ENCODE results near the gene ERFE.
"Not testable (repeated sequence)": the region's sequence is repeated elsewhere in the genome, so short reads cannot be mapped to it uniquely, and the experiment has no call there.

The ERFE gene, protein sequence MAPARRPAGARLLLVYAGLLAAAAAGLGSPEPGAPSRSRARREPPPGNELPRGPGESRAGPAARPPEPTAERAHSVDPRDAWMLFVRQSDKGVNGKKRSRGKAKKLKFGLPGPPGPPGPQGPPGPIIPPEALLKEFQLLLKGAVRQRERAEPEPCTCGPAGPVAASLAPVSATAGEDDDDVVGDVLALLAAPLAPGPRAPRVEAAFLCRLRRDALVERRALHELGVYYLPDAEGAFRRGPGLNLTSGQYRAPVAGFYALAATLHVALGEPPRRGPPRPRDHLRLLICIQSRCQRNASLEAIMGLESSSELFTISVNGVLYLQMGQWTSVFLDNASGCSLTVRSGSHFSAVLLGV

DNA sequence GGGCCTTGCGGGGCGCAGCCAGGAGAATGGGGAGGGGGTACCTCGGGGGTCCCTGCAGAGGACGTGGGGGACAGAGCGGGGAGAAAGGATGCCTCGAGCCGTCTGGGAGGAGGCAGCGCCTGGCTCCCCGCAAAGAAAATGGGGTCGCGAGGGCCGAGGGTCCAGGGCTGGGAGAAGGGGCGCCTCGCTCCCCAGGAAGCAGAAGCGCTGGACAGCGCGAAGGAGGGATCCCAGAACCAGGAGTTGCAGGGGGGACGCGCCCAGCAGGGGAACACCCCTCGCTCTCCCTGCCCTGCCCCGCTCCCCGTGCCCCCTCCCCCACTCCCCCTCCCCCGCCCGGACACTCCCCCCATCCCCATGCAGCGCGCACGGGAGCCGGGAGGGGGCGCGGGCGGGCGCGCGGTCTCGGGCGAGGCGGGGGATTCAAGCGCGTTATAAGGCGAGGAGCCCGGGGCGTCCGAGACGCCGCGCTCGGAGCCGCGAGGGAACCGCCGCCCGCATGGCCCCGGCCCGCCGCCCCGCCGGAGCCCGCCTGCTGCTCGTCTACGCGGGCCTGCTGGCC is at the start of gene ERFE:
Gene ERFE (plus strand): TSS at position 462 of the 562 bp plus-strand sequence. CDS start 38 bp downstream, at position 500.
- DNase-seq = no peak

DNA sequence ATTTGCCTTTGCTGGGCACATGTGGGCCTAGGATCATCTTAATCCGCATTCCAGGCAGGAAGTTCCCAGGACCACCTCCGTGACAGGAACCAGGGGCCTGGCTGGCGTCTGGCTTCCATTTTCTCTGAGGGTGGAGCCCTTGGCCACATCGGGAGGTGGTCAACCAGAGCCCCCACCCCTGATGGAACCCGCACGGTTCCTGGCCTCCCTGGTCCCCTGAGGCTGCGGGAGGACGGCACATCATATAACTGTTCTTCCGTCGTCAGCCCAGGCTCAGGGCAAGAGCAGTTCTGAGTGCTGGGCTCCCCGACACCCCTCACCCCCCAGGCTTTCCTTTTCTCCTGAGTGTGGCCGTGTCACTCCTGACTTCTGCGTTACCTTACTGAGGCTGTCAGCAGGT is 45.2 kb upstream of the ERFE start:
- DNase-seq = no peak

DNA sequence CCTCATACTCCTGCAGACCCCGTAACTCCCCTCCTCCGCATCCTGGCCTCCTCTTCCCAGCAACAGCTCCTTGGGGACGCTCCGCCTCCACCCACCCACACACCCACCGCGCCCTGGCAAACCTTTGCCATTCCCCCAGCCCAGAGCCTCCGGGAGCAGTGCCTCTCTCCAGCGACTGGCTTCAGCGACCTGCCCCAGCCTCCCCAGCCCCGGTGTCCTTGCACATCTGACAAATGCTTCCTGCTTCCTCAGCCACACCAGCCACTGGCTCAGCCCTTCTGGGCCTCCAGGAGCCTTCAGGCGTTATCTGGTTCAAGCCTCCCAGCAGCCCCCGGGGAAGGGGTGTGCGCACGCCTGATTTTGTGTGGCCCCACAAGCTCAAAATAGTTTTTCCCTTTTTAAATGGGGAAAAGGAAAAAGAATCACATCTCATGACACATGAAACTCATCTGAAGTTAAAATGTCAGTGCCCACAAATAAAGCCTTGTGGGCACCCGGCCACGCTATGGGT is 44.4 kb upstream of the ERFE start:
- no peak for DNase-seq

DNA sequence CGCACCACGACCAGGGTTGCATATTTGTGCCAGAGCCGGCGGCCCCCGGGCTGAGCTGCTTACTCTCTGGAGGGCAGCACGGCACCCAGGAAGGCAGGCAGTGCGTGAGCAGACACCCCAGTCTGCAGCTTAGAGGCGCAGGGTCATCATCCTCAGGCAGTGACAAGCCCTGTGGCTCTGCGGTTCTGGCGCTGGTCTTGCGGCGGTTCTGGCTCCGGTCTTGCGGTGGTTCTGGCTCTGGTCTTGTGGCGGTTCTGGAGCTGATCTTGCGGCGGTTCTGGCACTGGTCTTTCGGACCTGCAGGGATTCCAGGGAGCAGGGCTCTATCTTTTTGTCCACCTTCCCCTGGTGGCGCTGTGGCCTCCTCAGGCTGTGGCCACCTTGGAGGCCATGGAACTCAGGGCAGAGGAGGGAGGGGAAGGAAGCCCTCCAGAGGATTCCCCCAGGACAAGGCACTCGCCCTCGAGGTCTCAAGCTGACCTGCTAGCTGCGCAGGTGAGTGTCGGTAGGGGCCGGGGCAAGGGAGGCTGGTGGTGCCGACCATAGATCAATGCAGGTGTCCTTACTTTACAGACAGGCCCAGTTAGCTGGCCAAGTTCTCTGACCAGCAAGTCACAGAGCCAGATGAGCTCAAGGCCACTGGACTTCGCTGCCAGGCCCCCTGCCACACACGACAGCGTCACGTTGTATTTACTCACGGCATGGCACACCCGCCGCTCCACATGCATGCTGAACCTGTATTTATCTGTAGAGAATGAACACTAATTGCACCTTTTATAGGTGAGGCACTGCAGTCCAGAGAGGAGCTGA is 43.7 kb upstream of the ERFE start:
- no peak for DNase-seq

DNA sequence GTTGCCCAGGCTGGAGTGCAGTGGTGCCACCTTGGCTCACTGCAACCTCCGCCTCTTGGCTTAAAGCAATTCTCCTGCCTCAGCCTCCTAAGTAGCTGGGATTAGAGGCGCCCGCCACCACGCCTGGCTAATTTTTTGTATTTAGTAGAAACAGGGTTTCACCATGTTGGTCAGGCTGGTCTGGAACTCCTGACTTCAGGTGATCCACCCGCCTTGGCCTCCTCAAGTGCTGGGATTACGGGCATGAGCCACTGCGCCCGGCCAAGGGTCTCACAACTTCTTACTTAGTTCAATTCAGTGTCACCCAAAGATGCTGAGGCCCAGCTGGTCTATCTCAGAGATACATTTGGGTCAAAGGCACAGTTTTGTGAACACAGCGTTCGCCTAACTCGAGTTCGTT is 43.1 kb upstream of the ERFE start:
- not testable (repeated sequence) for DNase-seq

DNA sequence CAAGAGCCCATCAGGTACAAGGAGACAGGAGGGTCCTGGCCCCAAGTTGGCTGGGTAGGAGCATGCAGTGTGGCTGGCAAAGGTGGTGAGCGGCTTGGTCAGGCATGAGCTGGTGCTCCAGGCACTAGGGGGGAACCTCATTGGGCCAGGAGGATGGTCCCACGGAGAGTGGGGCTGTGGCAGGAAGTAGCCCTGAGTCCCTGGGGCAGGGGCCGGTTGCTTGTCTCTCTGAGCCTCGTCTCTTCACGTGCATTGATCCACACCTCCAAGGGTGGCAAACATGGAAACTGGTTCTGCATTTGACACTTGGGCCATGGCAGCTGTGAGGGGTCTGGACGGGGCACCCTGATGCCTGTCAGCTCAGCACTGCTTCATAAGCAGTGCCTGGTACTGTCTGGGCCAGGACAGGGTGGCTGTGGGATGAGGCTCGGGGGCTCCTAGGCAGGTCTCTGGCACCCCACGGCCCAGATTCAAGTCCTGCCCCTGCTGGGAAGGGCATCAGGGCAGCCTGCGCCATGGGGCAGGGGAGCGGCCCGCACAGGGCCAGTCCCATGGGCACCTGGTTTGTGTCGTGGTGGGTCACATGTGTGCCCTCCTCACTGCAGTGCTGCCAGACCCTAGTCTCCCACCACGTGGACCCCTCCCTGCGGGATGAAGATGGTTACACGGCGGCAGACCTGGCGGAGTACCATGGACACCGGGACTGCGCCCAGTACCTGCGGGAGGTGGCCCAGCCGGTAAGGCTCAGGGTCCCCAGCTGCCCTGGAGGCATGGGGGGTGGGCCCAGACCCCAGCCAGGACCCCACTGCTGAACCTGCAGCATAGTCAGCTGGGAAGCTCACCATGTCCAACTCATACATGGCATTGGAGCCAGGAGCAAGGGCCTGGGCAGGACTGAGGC is 42.2 kb upstream of the ERFE start:
- no peak for DNase-seq

DNA sequence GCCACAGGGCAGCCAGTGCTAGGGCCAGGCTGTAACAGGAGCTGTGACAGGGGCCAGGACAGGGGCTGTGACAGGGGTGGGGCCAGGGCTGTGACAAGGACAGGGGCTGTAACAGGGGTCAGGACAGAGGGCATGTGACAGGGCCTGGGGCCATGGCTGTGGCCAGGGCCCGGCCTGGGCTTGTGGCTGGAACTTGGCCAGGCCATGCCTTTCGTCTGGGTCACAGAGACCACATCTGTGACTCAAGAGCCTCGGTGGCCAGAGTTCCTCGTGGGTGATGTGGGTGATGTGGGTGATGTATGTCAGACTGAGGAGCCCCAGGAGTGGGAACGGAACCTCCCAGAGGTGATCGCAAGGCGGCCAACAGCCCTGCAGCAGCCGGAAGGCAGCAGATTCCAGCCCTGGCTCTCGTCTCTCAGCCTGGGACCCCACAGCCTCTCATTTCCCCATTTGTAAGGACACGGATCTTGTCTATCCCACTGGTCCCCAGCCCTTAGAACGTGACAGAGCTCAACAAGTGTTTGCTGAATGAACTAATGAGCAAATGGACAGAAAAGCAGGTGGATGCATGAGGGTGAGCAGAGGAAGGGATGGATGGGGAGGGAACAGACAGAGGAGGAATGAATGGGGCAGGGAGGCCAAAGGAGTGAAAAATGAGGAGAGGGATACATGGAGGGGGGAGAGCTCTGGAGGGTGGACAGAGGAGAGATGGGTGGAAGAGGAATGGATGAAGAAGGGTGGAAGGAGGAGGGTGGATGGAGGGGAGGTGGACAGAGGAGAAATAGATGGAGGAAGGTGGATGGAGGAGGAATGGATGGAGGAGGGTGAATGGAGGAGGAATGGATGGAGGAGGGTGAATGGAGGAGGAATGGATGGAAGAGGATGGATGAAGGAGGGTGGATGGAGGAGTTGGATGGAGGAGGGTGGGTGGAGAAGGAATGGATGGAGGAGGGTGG is 41.3 kb upstream of the ERFE start:
- no peak for DNase-seq

DNA sequence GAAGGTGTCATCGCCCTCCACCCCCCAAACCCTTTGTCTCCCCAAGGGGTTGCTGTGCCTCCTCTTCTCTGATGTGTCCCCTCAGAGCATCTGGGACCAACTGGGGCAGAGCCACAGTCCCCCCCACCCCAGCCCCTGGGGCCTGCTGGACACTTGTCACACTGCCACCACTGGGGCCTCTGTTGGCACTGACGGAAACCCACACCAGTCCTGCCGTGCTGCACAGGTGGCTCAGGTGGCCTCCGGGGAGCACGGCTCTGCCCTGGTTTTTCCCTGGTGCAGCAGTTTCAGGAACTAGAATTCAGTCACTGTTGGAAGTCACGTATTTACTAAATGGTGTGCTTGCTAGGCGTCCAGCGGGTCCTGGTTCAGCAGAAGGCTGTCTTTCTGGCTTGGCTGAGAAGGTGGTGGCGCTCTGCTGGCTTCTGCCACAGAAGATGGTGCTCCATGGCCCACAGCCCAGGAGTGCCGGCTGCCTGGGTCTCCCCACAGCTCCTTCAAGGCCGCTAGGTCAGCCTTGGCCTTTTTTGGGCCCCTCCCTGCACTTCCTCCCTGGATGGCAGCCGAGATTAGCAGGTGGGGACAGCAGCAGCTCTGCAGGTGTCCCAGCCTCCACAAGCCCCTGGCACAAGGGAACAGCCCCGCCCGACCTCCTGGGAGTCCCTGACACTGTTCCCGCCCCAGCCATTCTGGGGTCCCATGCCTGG is 38.9 kb upstream of the ERFE start:
- no peak for DNase-seq

DNA sequence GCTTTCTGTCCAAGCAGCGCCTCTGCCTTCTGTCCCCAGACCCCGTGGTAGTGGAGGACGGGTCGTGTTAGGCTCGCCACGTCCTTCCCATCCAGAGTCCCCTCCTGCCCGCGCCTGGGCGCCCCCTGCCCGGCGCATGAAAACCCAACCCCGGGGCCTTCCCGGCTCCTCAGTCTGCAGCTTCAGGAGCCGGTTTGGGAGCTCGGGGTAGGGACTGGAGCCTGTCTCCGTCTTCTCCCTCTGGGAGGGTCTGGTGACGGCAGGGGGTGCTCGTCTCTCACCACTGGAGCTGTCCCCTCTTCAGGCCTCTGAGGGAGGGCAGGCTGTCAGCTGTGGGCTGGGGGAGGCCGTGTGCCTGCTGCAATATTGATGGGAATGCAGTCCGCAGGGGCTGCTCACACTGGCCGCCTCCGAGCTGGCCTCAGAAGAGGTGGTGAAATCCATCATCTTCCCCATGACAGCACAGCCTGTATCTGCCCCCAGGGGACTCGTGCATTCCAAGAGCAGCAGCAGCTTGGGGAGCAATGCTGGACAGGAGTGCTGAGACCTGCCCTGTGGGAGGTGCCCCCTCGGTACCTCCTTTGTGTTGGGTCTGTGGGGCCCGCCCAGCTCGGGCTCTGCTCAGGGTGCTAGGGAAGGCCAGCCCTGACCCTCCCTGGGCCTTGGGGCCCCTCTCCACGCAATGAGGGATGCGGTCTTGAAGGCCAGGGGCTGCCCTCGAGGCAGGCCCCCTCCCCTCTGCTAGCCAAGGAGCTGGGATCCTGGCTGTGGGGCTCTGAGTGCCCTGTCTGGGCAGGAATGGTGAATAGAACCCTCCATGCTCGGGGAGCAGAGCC is 38.1 kb upstream of the ERFE start:
- DNase-seq = no peak

DNA sequence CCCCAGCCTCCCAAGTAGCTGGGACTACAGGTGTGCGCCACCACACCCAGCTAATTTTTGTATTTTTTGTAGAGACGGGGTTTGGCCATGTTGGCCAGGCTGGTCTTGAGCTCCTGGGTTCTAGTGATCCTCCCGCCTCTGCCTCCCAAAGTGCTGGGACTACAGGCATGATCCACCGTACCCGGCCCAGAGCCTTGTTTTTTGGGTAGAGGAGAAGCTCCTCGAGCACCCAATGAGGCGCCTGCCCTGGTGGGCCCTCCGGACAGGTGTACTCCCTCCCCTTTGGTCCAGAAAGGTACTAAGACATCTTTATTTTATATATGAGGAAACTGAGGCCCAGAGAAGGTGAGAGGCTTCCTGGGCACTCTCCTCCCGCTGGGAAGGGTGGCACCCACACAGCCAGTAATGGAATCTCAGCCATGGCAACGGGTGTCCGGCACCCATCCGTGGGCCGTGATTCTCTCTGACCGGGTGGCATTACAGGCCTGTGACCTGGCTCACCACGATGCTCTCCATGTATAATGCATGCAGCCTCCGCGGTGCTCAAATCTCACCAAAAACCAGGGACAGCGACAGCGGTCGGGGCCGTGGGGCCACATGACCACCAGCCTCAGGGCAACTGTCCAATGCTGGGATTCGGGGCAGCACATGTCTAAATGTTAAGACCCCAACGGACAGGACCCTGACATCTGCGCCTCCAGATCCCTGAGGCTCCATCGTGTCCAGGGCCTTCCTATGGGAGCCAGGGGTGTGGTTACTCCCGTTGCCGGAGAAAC is 37.1 kb upstream of the ERFE start:
- no peak for DNase-seq

DNA sequence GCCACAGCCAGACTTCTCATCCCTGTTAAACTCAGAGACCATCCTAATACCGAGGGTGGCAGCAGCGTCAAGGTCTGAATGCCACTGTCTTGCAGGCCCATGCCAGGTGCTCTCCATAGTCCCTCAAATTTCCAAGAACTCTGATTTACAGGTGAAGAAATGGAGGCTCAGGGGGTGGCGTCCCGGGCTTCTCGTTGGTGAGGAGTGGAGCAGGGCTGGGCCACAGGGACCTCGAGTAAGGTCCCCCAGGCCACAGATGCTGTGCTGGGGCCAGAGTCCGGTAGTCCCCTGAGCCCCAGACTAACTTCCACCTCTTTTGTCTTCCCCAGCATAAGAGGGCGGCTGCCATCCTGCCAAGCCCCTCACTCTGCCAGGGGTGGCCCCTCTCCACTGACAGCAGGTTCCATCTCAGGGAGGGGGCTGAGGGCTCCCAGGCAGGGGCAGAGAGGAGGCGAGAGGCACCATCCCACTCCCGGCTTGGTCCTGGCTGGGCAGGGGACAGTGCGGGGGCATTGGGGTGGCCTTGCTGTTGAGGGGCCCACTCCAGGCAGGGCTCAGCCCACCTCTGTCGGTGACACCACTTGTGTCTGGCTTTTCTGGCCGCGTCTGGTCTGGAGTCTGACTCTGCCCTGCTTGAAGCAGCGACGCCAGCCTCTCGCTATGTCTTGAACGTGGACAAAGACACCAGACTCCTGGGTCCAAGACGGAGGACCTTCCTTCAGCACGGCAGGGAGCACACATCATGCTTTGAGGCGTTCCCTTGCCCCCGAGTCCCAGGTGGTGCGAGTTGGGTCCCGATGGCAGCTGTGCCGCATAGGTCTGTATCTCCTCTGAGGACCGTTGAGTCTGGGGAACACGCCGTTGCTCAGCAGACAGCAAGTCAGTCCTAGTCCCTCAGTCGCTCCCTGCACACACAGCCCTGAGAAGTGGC is 36.2 kb upstream of the ERFE start:
- DNase-seq = no peak

DNA sequence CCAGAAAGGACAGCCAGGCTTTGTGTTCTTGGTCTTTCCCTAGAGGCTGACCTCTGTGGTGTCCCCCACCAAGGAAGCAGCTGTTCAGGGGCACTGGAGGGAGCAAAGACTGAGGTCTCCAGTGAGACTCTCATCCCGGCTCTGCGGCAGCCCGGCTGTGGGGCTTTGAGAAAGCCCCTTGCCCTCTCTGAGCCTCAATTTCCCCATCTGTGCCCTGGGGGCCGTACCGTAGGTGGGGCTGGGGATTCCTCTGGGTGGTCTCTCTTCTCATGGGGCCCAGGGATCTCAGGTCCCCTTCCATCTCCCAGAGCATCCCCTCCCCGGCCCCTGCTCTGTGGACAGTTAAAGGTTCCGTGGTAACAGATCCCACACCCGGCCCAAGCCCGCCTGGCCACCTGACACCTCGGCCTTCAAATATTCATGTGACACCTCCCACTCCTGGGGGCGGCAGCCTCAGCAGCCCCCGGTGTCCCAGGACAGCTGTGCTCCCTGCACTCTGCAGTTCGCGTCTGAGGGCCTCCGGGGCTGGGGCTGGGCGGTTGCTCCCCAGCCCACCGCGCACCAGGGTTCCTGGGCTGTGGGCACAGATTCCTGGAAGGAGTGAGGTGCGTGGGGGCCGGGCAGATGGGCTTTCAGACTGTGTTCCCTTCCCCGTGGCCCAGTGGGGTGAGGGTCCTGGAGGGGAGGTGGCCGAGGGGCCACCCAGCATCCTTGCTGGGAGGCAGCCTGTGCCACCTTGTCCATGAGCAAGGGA is 35.4 kb upstream of the ERFE start:
- no peak for DNase-seq

DNA sequence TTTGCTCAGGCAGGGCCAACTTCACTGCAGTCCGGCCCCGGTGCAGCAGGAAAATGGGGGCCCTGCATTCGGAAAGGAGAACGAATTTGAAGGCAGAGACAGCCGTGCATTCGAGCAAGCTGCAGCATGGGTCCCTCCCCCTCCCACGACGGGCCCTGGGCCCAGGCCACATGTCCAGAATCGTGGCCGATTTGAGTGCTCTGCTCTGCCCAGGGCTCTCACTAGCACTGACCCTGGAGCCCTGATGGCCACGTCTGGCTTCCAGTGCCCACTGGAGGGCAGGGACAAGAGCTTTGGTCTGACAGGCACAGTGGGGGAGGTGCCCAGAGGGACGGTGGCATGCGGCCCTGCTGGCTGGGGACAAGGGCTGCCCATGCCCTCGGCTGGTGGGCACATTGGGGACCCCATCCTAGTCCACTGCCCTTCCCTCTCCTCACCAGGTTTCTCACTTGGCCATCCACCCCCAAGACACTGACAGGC is 34.7 kb upstream of the ERFE start:
- no peak for DNase-seq

DNA sequence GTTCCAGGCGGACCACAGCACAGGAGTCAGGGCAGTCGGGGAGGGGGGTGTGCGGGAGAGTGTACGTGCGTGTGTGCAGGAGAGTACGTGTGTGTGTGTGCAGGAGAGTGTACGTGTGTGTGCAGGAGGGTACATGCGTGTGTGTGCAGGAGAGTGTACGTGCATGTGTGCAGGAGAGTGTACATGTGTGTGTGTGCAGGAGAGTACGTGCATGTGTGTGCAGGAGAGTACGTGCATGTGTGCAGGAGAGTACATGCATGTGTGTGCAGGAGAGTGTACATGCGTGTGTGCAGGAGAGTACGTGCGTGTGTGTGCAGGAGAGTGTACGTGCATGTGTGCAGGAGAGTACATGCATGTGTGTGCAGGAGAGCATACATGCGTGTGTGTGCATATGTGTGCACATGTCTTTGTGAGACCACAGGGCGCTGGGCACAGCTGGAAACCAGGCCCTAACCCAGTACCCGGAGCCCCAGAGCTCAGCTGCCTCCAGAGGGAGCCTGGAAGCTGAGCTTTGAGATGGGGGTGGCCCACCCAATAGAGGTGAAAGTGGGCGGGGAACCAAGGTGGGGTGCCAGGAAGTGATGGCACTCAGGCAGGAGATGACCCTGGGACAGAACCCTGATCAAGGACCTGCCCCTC is 34.2 kb upstream of the ERFE start:
- DNase-seq = no peak

DNA sequence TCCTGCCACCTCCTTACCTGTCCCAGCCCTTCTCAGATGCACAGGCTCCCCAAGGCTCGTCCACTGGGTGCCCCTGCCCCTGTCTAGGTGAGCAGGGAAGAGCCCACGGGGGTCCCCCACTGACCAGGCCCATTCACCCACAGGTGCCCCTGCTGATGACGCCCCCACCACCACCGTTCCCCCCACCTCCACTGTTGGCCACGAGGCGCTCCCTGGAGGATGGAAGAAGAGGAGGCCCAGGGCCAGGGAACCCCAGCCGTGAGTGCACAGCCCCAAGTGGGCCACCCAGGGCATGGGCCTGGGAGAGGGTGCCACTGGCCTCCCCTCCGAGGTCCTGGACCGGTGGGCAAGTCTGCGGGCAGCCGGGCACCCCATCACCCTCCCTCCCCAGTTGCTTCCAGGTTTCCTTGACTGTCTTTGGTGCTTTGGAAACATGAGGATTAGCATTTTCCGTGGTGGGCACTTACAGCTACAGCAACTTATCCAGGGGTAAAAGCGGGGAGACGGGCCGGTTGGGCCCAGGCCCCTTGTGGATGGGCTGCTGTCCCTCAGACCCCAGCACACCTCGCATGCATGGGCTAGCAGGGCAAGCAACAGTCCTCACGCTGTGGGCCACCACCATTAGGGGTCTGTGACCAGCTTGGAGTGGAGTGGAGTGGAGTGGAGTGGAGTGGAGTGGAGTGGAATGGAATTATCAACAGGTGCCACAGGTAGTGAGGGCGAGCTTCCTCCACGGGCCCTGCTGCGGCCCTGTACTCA is 33.5 kb upstream of the ERFE start:
- no peak for DNase-seq

DNA sequence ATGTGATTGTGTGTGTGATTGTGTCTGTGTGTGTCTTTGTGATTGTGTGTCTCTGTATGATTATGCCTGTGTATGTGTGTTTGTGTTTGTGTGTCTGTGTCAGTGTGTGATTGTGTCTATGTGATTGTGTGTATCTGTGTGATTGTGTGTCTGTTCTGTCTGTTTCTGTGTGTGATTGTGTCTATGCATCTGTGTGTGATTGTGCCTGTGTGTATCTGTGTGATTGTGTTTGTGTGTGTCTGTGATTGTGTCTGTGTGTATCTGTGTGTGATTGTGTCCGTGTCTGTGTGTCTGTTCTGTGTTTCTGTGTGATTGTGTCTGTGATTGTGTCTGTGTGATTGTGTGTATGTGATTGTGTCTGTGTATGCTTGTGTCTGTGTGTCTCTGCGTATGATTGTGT is 32.4 kb upstream of the ERFE start:
- no peak for DNase-seq

Data from bone marrow (tissue), 2 donors.